ENCODE data around the gene RIN3. TPM values are rescaled to one million over a fixed set of nuclear protein-coding genes. Genes with fewer than 3 reads are reported as not detected.

The RIN3 gene
- total RNA-seq, 2 donors from 2014 or later, result 47.4 to 54.2 TPM

- no peaks in the 10 kb centered on the region for H3K9me3 ChIP-seq
- peaks cover 19 to 27% of the 10 kb centered on the region in 2 donors for H3K4me1 ChIP-seq (ENCODE audit: control insufficient read depth in 1 of 2, low read depth in 2 of 2)
- no peak for TF ChIP-seq CTCF (IDR thresholded peaks at IDR 0.05)
- H3K27me3 ChIP-seq (replicated peaks; ENCODE audit: insufficient read depth), result no peaks in the 10 kb centered on the region
- no peak for ATAC-seq (ENCODE audit: insufficient number of reproducible peaks, low FRiP score, low read depth)
- H3K4me3 ChIP-seq, result no peak overlapping the region
- H3K36me3 ChIP-seq, result no peaks in the 10 kb centered on the region
- H3K27ac ChIP-seq, result peak overlapping the region; percentile 36 to 50
- no peak for DNase-seq (ENCODE audit: low spot score)
These were observed 30.6 kb downstream of the RIN3 start for GRCh38 chr14:92544051-92544720.

GRCh38 chr14:92546347-92547053 lies 32.9 kb downstream of the RIN3 start:
- no peaks in the 10 kb centered on the region for H3K9me3 ChIP-seq
- DNase-seq (ENCODE audit: low spot score) (no peak), ATAC-seq (ENCODE audit: insufficient number of reproducible peaks, low FRiP score, low read depth) (no peak)
- no peak overlapping the region for H3K4me3 ChIP-seq
- H3K36me3 ChIP-seq, result no peaks in the 10 kb centered on the region
- H3K27ac ChIP-seq, result peak overlapping the region; percentile 6 to 47
- no peaks in the 10 kb centered on the region for H3K27me3 ChIP-seq (replicated peaks; ENCODE audit: insufficient read depth)
- TF ChIP-seq CTCF (IDR thresholded peaks at IDR 0.05), result no peak
- peaks cover 15 to 31% of the 10 kb centered on the region in 2 donors for H3K4me1 ChIP-seq (ENCODE audit: control insufficient read depth in 1 of 2, low read depth in 2 of 2)

GRCh38 chr14:92549105-92549858 lies 35.7 kb downstream of the RIN3 start:
- peak overlapping the region; percentile 77 to 87 for H3K27ac ChIP-seq
- ATAC-seq (ENCODE audit: insufficient number of reproducible peaks, low FRiP score, low read depth), result no peak
- no peak for TF ChIP-seq CTCF (IDR thresholded peaks at IDR 0.05)
- H3K4me1 ChIP-seq (ENCODE audit: control insufficient read depth in 1 of 2, low read depth in 2 of 2), result peaks cover 27 to 59% of the 10 kb centered on the region in 2 donors
- no peaks in the 10 kb centered on the region for H3K27me3 ChIP-seq (replicated peaks; ENCODE audit: insufficient read depth)
- peak overlapping the region; percentile 38 for H3K4me3 ChIP-seq
- no peaks in the 10 kb centered on the region for H3K36me3 ChIP-seq
- no peak for DNase-seq (ENCODE audit: low spot score)
- H3K9me3 ChIP-seq, result no peaks in the 10 kb centered on the region

GRCh38 chr14:92549859-92550230 lies 36.3 kb downstream of the RIN3 start:
- Histone ChIP-seq H3K27me3 (replicated peaks; ENCODE audit: insufficient read depth) (no peaks in the 10 kb centered on the region), H3K27ac (peak overlapping the region; percentile 77 to 87), H3K9me3 (no peaks in the 10 kb centered on the region), H3K36me3 (no peaks in the 10 kb centered on the region), H3K4me1 (ENCODE audit: control insufficient read depth in 1 of 2, low read depth in 2 of 2) (peaks cover 31 to 63% of the 10 kb centered on the region in 2 donors), H3K4me3 (peak overlapping the region; percentile 38)
- peak; percentile 43 for DNase-seq (ENCODE audit: low spot score)
- peak; percentile 13 for ATAC-seq (ENCODE audit: insufficient number of reproducible peaks, low FRiP score, low read depth)
- TF ChIP-seq CTCF (IDR thresholded peaks at IDR 0.05), result no peak

Data from thoracic aorta (tissue), 2 donors.